ENCODE measurements around the gene MREG. TPM values are rescaled to one million over a fixed set of nuclear protein-coding genes. Genes with fewer than 3 reads are reported as not detected.
"Not testable (repeated sequence)": the region's sequence is repeated elsewhere in the genome, so short reads cannot be mapped to it uniquely, and the experiment has no call there.

The MREG gene
- polyA plus RNA-seq, 2 donors = 26.0 to 26.5 TPM

- H3K27ac ChIP-seq (ENCODE audit: low read depth in 2 of 2, low read length in 1 of 2) = peak overlapping the region in 1 of 2 donors; percentile 42
- H3K4me1 ChIP-seq (ENCODE audit: control insufficient read depth in 2 of 2, insufficient read depth in 2 of 2, low read length in 1 of 2) = peaks cover 0 to 8% of the 10 kb centered on the region in 2 donors
- no peaks in the 10 kb centered on the region for H3K9me3 ChIP-seq (ENCODE audit: control insufficient read depth in 2 of 2, insufficient read depth in 1 of 2, low read depth in 1 of 2, low read length in 1 of 2)
- H3K27me3 ChIP-seq (ENCODE audit: control insufficient read depth in 1 of 2, insufficient read depth in 2 of 2, low read length in 2 of 2) = no peaks in the 10 kb centered on the region
- peaks cover 0 to 8% of the 10 kb centered on the region in 2 donors for H3K36me3 ChIP-seq (ENCODE audit: control insufficient read depth in 2 of 2, insufficient read depth in 2 of 2, low read length in 1 of 2)
- H3K4me3 ChIP-seq (ENCODE audit: low read depth in 1 of 2, low read length in 2 of 2) = no peak overlapping the region
- 74 to 78% methylated on average over 9 of the region's 9 CpGs for whole genome bisulfite sequencing, 2 donors
Measured at GRCh38 chr2:216001216-216002100, 11.9 kb downstream of the MREG start.

GRCh38 chr2:215998636-215999035 lies 14.7 kb downstream of the MREG start:
- H3K27ac ChIP-seq (ENCODE audit: low read depth in 2 of 2, low read length in 1 of 2) = peak overlapping the region in 1 of 2 donors; percentile 15
- H3K4me3 ChIP-seq (ENCODE audit: low read depth in 1 of 2, low read length in 2 of 2) = no peak overlapping the region
- peaks cover 0 to 8% of the 10 kb centered on the region in 2 donors for H3K4me1 ChIP-seq (ENCODE audit: control insufficient read depth in 2 of 2, insufficient read depth in 2 of 2, low read length in 1 of 2)
- no peaks in the 10 kb centered on the region for H3K9me3 ChIP-seq (ENCODE audit: control insufficient read depth in 2 of 2, insufficient read depth in 1 of 2, low read depth in 1 of 2, low read length in 1 of 2)
- H3K27me3 ChIP-seq (ENCODE audit: control insufficient read depth in 1 of 2, insufficient read depth in 2 of 2, low read length in 2 of 2) = no peaks in the 10 kb centered on the region
- 67 to 71% methylated on average over 2 of the region's 2 CpGs for WGBS, 2 donors
- peaks cover 0 to 8% of the 10 kb centered on the region in 2 donors for H3K36me3 ChIP-seq (ENCODE audit: control insufficient read depth in 2 of 2, insufficient read depth in 2 of 2, low read length in 1 of 2)

- WGBS, 2 donors = 88 to 97% methylated on average over 1 of the region's 1 CpG
- H3K27ac ChIP-seq (ENCODE audit: low read depth in 2 of 2, low read length in 1 of 2) = no peak overlapping the region
Measured at GRCh38 chr2:215997219-215997618, 16.1 kb downstream of the MREG start.

GRCh38 chr2:215994911-215995310 lies 18.4 kb downstream of the MREG start:
- no peaks in the 10 kb centered on the region for H3K27me3 ChIP-seq (ENCODE audit: control insufficient read depth in 1 of 2, insufficient read depth in 2 of 2, low read length in 2 of 2)
- H3K4me1 ChIP-seq (ENCODE audit: control insufficient read depth in 2 of 2, insufficient read depth in 2 of 2, low read length in 1 of 2) = peaks cover 0 to 2% of the 10 kb centered on the region in 2 donors
- H3K4me3 ChIP-seq (ENCODE audit: low read depth in 1 of 2, low read length in 2 of 2) = no peak overlapping the region
- no peak overlapping the region for H3K27ac ChIP-seq (ENCODE audit: low read depth in 2 of 2, low read length in 1 of 2)
- no peaks in the 10 kb centered on the region for H3K9me3 ChIP-seq (ENCODE audit: control insufficient read depth in 2 of 2, insufficient read depth in 1 of 2, low read depth in 1 of 2, low read length in 1 of 2)
- 89 to 92% methylated on average over 4 of the region's 4 CpGs for WGBS, 2 donors
- peaks cover 0 to 6% of the 10 kb centered on the region in 2 donors for H3K36me3 ChIP-seq (ENCODE audit: control insufficient read depth in 2 of 2, insufficient read depth in 2 of 2, low read length in 1 of 2)

More at GRCh38 chr2:215997219-215997618, 16.1 kb downstream of the MREG start:
- Histone ChIP-seq H3K4me3 (ENCODE audit: low read depth in 1 of 2, low read length in 2 of 2) (no peak overlapping the region), H3K4me1 (ENCODE audit: control insufficient read depth in 2 of 2, insufficient read depth in 2 of 2, low read length in 1 of 2) (peaks cover 0 to 3% of the 10 kb centered on the region in 2 donors), H3K36me3 (ENCODE audit: control insufficient read depth in 2 of 2, insufficient read depth in 2 of 2, low read length in 1 of 2) (peaks cover 0 to 8% of the 10 kb centered on the region in 2 donors), H3K27me3 (ENCODE audit: control insufficient read depth in 1 of 2, insufficient read depth in 2 of 2, low read length in 2 of 2) (no peaks in the 10 kb centered on the region), H3K9me3 (ENCODE audit: control insufficient read depth in 2 of 2, insufficient read depth in 1 of 2, low read depth in 1 of 2, low read length in 1 of 2) (no peaks in the 10 kb centered on the region)

GRCh38 chr2:215988556-215989207 lies 24.7 kb downstream of the MREG start:
- not testable (repeated sequence) for H3K27ac ChIP-seq (ENCODE audit: low read depth in 2 of 2, low read length in 1 of 2); H3K36me3 ChIP-seq (ENCODE audit: control insufficient read depth in 2 of 2, insufficient read depth in 2 of 2, low read length in 1 of 2); H3K9me3 ChIP-seq (ENCODE audit: control insufficient read depth in 2 of 2, insufficient read depth in 1 of 2, low read depth in 1 of 2, low read length in 1 of 2); H3K27me3 ChIP-seq (ENCODE audit: control insufficient read depth in 1 of 2, insufficient read depth in 2 of 2, low read length in 2 of 2); H3K4me3 ChIP-seq (ENCODE audit: low read depth in 1 of 2, low read length in 2 of 2); H3K4me1 ChIP-seq (ENCODE audit: control insufficient read depth in 2 of 2, insufficient read depth in 2 of 2, low read length in 1 of 2)
- 84 to 88% methylated on average over 5 of the region's 5 CpGs for WGBS, 2 donors

- Histone ChIP-seq H3K9me3 (ENCODE audit: control insufficient read depth in 2 of 2, insufficient read depth in 1 of 2, low read depth in 1 of 2, low read length in 1 of 2) (no peaks in the 10 kb centered on the region), H3K27ac (ENCODE audit: low read depth in 2 of 2, low read length in 1 of 2) (no peak overlapping the region), H3K27me3 (ENCODE audit: control insufficient read depth in 1 of 2, insufficient read depth in 2 of 2, low read length in 2 of 2) (no peaks in the 10 kb centered on the region), H3K4me3 (ENCODE audit: low read depth in 1 of 2, low read length in 2 of 2) (no peak overlapping the region), H3K4me1 (ENCODE audit: control insufficient read depth in 2 of 2, insufficient read depth in 2 of 2, low read length in 1 of 2) (no peaks in the 10 kb centered on the region), H3K36me3 (ENCODE audit: control insufficient read depth in 2 of 2, insufficient read depth in 2 of 2, low read length in 1 of 2) (peaks cover 0 to 6% of the 10 kb centered on the region in 2 donors)
- WGBS, 2 donors = 92 to 94% methylated on average over 1 of the region's 1 CpG
Measured at GRCh38 chr2:215985257-215985656, 28.1 kb downstream of the MREG start.

- Histone ChIP-seq H3K4me1 (ENCODE audit: control insufficient read depth in 2 of 2, insufficient read depth in 2 of 2, low read length in 1 of 2) (no peaks in the 10 kb centered on the region), H3K27ac (ENCODE audit: low read depth in 2 of 2, low read length in 1 of 2) (no peak overlapping the region), H3K36me3 (ENCODE audit: control insufficient read depth in 2 of 2, insufficient read depth in 2 of 2, low read length in 1 of 2) (peaks cover 0 to 6% of the 10 kb centered on the region in 2 donors), H3K9me3 (ENCODE audit: control insufficient read depth in 2 of 2, insufficient read depth in 1 of 2, low read depth in 1 of 2, low read length in 1 of 2) (no peaks in the 10 kb centered on the region), H3K4me3 (ENCODE audit: low read depth in 1 of 2, low read length in 2 of 2) (no peak overlapping the region), H3K27me3 (ENCODE audit: control insufficient read depth in 1 of 2, insufficient read depth in 2 of 2, low read length in 2 of 2) (no peaks in the 10 kb centered on the region)
- 89% methylated on average over 2 of the region's 2 CpGs for WGBS, 2 donors
Measured at GRCh38 chr2:215984661-215985060, 28.7 kb downstream of the MREG start.

- H3K36me3 ChIP-seq (ENCODE audit: control insufficient read depth in 2 of 2, insufficient read depth in 2 of 2, low read length in 1 of 2) = peaks cover 0 to 6% of the 10 kb centered on the region in 2 donors
- no peaks in the 10 kb centered on the region for H3K9me3 ChIP-seq (ENCODE audit: control insufficient read depth in 2 of 2, insufficient read depth in 1 of 2, low read depth in 1 of 2, low read length in 1 of 2)
- no peaks in the 10 kb centered on the region for H3K4me1 ChIP-seq (ENCODE audit: control insufficient read depth in 2 of 2, insufficient read depth in 2 of 2, low read length in 1 of 2)
- 62 to 80% methylated on average over 2 of the region's 2 CpGs for WGBS, 2 donors
- H3K4me3 ChIP-seq (ENCODE audit: low read depth in 1 of 2, low read length in 2 of 2) = no peak overlapping the region
- no peaks in the 10 kb centered on the region for H3K27me3 ChIP-seq (ENCODE audit: control insufficient read depth in 1 of 2, insufficient read depth in 2 of 2, low read length in 2 of 2)
- H3K27ac ChIP-seq (ENCODE audit: low read depth in 2 of 2, low read length in 1 of 2) = peak overlapping the region in 1 of 2 donors; percentile 59
Measured at GRCh38 chr2:215983581-215984351, 29.6 kb downstream of the MREG start.

- WGBS, 2 donors = 45% methylated on average over 6 of the region's 6 CpGs
- H3K4me3 ChIP-seq (ENCODE audit: low read depth in 1 of 2, low read length in 2 of 2) = no peak overlapping the region
- peaks cover 0 to 3% of the 10 kb centered on the region in 2 donors for H3K36me3 ChIP-seq (ENCODE audit: control insufficient read depth in 2 of 2, insufficient read depth in 2 of 2, low read length in 1 of 2)
- peak overlapping the region in 1 of 2 donors; percentile 72 for H3K27ac ChIP-seq (ENCODE audit: low read depth in 2 of 2, low read length in 1 of 2)
- H3K27me3 ChIP-seq (ENCODE audit: control insufficient read depth in 1 of 2, insufficient read depth in 2 of 2, low read length in 2 of 2) = no peaks in the 10 kb centered on the region
- H3K4me1 ChIP-seq (ENCODE audit: control insufficient read depth in 2 of 2, insufficient read depth in 2 of 2, low read length in 1 of 2) = no peaks in the 10 kb centered on the region
- no peaks in the 10 kb centered on the region for H3K9me3 ChIP-seq (ENCODE audit: control insufficient read depth in 2 of 2, insufficient read depth in 1 of 2, low read depth in 1 of 2, low read length in 1 of 2)
Measured at GRCh38 chr2:215982465-215982875, 30.9 kb downstream of the MREG start.

Measured in esophagus (tissue), 2 donors.